Endodermal cell (in vitro differentiated cells): ENCODE data around the gene CEND1. TPM values are rescaled to one million over a fixed set of nuclear protein-coding genes. Genes with fewer than 3 reads are reported as not detected.

Experiments used
- DNase-seq: peaks from one replicate; pipeline ENCODE4 v3.0.0-alpha.2; 2017
- H3K27ac ChIP-seq: 2 replicates; pipeline ENCODE4 v1.5.1; 2013; ENCODE audit warnings: mild to moderate bottlenecking, low read depth, low read length, moderate library complexity
- H3K27me3 ChIP-seq: 2 replicates; pipeline ENCODE4 v1.6.1; 2013; ENCODE audit warnings: mild to moderate bottlenecking, low read length, moderate library complexity; ENCODE audit not compliant: insufficient read depth, control insufficient read depth, poor library complexity, severe bottlenecking
- H3K36me3 ChIP-seq: 2 replicates; pipeline ENCODE4 v1.7.0; 2013; ENCODE audit warnings: mild to moderate bottlenecking, low read length, moderate library complexity; ENCODE audit not compliant: control insufficient read depth, insufficient read depth
- H3K4me1 ChIP-seq: one replicate; pipeline ENCODE4 v1.7.0; 2013; ENCODE audit warnings: low read length; ENCODE audit not compliant: control insufficient read depth, insufficient read depth
- H3K4me3 ChIP-seq: 2 replicates; pipeline ENCODE4 v1.5.1; 2013; ENCODE audit warnings: mild to moderate bottlenecking, low read length, moderate library complexity
- H3K9ac ChIP-seq: 2 replicates; pipeline ENCODE4 v1.6.1; 2013; ENCODE audit warnings: mild to moderate bottlenecking, low read length, moderate library complexity; ENCODE audit not compliant: poor library complexity, severe bottlenecking; ENCODE audit errors: extremely low read depth
- H3K9me3 ChIP-seq: 2 replicates; pipeline ENCODE4 v1.6.1; 2013; ENCODE audit warnings: mild to moderate bottlenecking, low read length, moderate library complexity; ENCODE audit not compliant: control insufficient read depth
- H3K27ac Mint-ChIP-seq: 2 replicates; pipeline ENCODE4 v1.8.0; 2020; ENCODE audit warnings: mixed read lengths
- H3K27me3 Mint-ChIP-seq: 2 replicates; pipeline ENCODE4 v1.8.0; 2021; ENCODE audit warnings: mild to moderate bottlenecking, mixed read lengths; ENCODE audit not compliant: insufficient read depth
- H3K36me3 Mint-ChIP-seq: 2 replicates; pipeline ENCODE4 v1.8.0; 2020; ENCODE audit warnings: low read depth, mixed read lengths
- H3K4me1 Mint-ChIP-seq: 2 replicates; pipeline ENCODE4 v1.8.0; 2020; ENCODE audit warnings: mixed read lengths
- H3K4me3 Mint-ChIP-seq: 2 replicates; pipeline ENCODE4 v1.8.0; 2020; ENCODE audit warnings: mild to moderate bottlenecking, moderate library complexity, mixed read lengths
- H3K9me3 Mint-ChIP-seq: 2 replicates; pipeline ENCODE4 v1.8.0; 2020; ENCODE audit warnings: mild to moderate bottlenecking, mixed read lengths
- WGBS, 2 experiments: methylation state at CpG; one replicate each; pipeline versions ENCODE4 v1.1.5 to v1.1.7; 2013; ENCODE audit warnings: missing lambda C conversion rate in 2 of 2, mixed read lengths in 1 of 2; ENCODE audit not compliant: insufficient coverage in 1 of 2, insufficient read length in 1 of 2; 5-methylcytosine and 5-hydroxymethylcytosine counted together
- total RNA-seq, 2 donors: library from RNA; stranded (reverse); fragmentation: NEBNext Ultra II Directional in 1 of 2; extraction: Animal tissue kit (Norgen Biotek cat#: 25700) in 1 of 2; gene quantifications; 2 replicates in 1 of 2; 3 replicates in 1 of 2; pipeline ENCODE4 v1.2.1, GENCODE V29; 2021
- TF ChIP-seq, protein P1 (sequence below): fragments of 200-600 bp; sonication (generic); conservative IDR thresholded peaks from 2 replicates; pipeline ENCODE4 v1.5.0; 2021; ENCODE audit warnings: antibody characterized with exemption, mild to moderate bottlenecking

CEND1 gene
- total RNA-seq, 2 donors from 2014 or later, result not detected

DNA sequence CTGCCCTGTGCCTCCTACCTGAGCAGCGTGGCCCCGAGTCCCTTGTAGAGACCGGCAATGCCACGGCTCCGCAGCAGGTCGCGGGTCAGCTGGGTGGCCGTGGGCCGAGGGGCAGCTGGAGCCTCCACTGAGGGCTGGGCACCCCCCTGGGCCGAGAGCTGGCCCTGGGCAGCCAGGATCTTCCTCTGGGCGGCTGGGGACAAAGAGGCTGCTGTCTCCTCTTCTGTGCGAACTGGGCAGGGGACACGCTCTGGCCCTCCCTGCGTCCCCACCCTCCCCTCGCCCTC is 2.6 kb upstream of the CEND1 start:
- WGBS, 2 experiments, result 90 to 97% methylated on average over 5 to 15 of the region's 15 CpGs

DNA sequence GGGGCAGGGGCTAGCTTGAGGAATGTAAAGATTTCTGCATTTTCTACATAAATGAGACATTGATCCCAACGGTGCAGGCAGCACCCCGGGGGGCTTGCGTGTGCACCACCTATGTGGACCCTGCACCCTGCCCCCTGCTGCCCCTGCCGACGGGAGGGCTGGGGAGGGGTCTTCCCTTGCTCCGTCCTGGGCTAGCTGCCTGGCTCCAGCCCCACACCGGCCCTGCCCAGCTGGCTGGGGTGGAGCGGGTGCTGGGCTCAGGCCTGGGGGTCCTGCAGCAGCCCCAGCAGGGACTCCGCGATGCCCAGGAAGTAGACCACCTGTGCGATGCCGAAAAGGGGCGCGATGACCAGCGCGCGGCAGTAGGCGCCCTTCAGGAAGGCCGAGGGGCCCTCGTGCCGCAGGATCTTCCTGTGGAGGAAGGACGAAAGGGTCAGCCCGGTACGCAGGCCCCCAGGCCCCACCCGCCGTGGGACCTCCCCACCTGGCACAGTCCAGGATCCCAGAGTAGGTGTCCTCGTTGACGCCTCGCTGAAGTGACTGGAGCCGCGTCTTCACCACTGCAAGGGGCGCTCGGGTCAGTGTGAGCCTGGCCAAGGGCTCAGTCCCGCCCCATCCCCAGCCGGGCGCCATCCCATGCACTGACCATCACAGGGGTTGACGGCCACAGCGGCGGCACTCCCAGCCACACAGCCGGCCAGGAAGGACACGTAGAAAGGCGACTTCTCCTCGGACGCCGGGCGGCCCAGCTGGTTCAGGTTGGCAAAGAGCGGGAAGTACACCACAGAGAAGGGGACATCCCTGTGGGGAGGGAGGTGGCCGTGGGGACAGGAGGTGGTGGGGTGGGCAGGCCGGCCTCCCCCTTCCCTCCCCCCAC is 2.0 kb upstream of the CEND1 start:
- Mint-ChIP-seq H3K4me1 (peaks cover 4% of the 10 kb centered on the region), H3K4me3 (no peak overlapping the region), H3K9me3 (no peaks in the 10 kb centered on the region), H3K36me3 (peaks cover 9% of the 10 kb centered on the region), H3K27me3 (peaks cover 3% of the 10 kb centered on the region), H3K27ac (no peak overlapping the region)
- no peak overlapping the region for H3K9ac ChIP-seq
- TF ChIP-seq, protein P1, sequence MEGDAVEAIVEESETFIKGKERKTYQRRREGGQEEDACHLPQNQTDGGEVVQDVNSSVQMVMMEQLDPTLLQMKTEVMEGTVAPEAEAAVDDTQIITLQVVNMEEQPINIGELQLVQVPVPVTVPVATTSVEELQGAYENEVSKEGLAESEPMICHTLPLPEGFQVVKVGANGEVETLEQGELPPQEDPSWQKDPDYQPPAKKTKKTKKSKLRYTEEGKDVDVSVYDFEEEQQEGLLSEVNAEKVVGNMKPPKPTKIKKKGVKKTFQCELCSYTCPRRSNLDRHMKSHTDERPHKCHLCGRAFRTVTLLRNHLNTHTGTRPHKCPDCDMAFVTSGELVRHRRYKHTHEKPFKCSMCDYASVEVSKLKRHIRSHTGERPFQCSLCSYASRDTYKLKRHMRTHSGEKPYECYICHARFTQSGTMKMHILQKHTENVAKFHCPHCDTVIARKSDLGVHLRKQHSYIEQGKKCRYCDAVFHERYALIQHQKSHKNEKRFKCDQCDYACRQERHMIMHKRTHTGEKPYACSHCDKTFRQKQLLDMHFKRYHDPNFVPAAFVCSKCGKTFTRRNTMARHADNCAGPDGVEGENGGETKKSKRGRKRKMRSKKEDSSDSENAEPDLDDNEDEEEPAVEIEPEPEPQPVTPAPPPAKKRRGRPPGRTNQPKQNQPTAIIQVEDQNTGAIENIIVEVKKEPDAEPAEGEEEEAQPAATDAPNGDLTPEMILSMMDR, result no peak
- H3K4me1 ChIP-seq, result peaks cover 4% of the 10 kb centered on the region
- WGBS, 2 experiments, result 96 to 98% methylated on average over 32 to 47 of the region's 49 CpGs
- no peak for DNase-seq
- H3K27ac ChIP-seq, result no peak overlapping the region
- no peaks in the 10 kb centered on the region for H3K9me3 ChIP-seq
- no peaks in the 10 kb centered on the region for H3K27me3 ChIP-seq
- peaks cover 8% of the 10 kb centered on the region for H3K36me3 ChIP-seq
- H3K4me3 ChIP-seq, result no peak overlapping the region

More for the DNA sequence above, 2.6 kb upstream of the CEND1 start:
- DNase-seq, result no peak
- peaks cover 9% of the 10 kb centered on the region for H3K36me3 Mint-ChIP-seq
- Histone ChIP-seq H3K4me1 (peaks cover 4% of the 10 kb centered on the region), H3K27me3 (no peaks in the 10 kb centered on the region), H3K36me3 (peaks cover 8% of the 10 kb centered on the region), H3K9ac (no peak overlapping the region), H3K27ac (no peak overlapping the region), H3K4me3 (no peak overlapping the region), H3K9me3 (no peaks in the 10 kb centered on the region)
- H3K27me3 Mint-ChIP-seq, result peaks cover 3% of the 10 kb centered on the region
- no peaks in the 10 kb centered on the region for H3K9me3 Mint-ChIP-seq
- peaks cover 4% of the 10 kb centered on the region for H3K4me1 Mint-ChIP-seq
- TF ChIP-seq, protein P1, result no peak
- no peak overlapping the region for H3K27ac Mint-ChIP-seq
- H3K4me3 Mint-ChIP-seq, result no peak overlapping the region

DNA sequence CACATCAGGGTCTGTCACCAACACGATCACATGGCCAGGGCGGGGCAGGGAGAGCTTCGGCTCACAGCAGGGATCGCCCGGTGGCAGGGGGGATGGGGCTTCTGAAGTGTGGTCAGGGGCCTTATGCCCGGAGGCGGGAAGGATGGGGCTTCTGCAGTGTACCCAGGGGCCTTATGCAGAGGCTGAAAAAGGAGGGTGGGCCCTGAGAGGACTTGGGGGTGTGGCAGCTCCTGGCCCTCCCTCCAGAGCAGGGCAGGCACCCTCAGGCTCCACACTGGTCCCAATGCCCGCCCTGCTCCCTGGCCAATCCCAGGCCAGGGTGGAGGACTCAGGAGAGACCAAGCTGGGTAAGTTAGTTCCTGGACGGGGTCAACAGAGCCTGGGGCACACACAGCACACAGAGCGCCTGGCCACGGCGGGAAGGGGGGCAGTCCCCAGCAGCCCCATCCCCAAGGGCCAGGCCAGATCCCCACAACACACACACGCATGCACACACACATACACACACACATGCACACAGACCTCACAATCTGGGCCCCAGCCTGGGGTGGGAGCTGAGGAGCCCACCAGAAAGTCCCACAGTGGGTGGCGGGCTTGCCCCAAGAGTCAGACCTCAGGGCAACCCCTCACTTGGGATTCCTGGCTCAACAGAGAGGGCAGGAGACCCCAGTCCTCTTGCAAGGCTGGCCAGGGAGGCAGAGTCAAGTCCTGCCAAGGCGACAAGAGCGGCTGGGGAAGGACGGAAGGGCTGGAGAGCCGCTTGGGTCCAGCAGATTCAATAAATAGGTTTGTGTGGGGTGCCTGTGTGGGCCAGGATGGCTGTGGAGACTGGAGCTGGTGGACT is 1.1 kb upstream of the CEND1 start:
- 78% methylated on average over 18 of the region's 18 CpGs; no CpG with 5 or more reads in 1 of the 2 experiments for WGBS, 2 experiments
- H3K4me3 Mint-ChIP-seq, result no peak overlapping the region
- peaks cover 3% of the 10 kb centered on the region for H3K4me1 ChIP-seq

More for the DNA sequence above, 1.1 kb upstream of the CEND1 start:
- TF ChIP-seq, protein P1, result no peak
- DNase-seq, result peak; percentile 87
- Histone ChIP-seq H3K4me3 (no peak overlapping the region), H3K27ac (no peak overlapping the region), H3K9me3 (no peaks in the 10 kb centered on the region), H3K27me3 (no peaks in the 10 kb centered on the region), H3K36me3 (peaks cover 8% of the 10 kb centered on the region), H3K9ac (no peak overlapping the region)
- Mint-ChIP-seq H3K4me1 (no peaks in the 10 kb centered on the region), H3K9me3 (no peaks in the 10 kb centered on the region), H3K36me3 (peaks cover 9% of the 10 kb centered on the region), H3K27me3 (peaks cover 3% of the 10 kb centered on the region), H3K27ac (no peak overlapping the region)
